KMS-11 (cell line): ENCODE data around the gene SELENOW.
"Not testable (repeated sequence)": the region's sequence is repeated elsewhere in the genome, so short reads cannot be mapped to it uniquely, and the experiment has no call there.

Experiments used
- H2AFZ ChIP-seq: fragments of 200-600 bp; sonication (generic); 2 replicates; pipeline ENCODE4 v1.6.1; 2016; ENCODE audit warnings: antibody characterized with exemption, mixed run types, low read depth
- H3K27ac ChIP-seq: fragments of 200-600 bp; sonication (generic); 2 replicates; pipeline ENCODE4 v1.6.1; 2016; ENCODE audit warnings: mild to moderate bottlenecking, mixed run types
- H3K27me3 ChIP-seq: fragments of 200-600 bp; sonication (generic); 2 replicates; pipeline ENCODE4 v1.6.1; 2017; ENCODE audit warnings: mild to moderate bottlenecking, low read depth, mixed run types, moderate library complexity; ENCODE audit not compliant: insufficient read depth
- H3K36me3 ChIP-seq: fragments of 200-600 bp; sonication (generic); 2 replicates; pipeline ENCODE4 v1.6.1; 2017; ENCODE audit warnings: mild to moderate bottlenecking, mixed run types; ENCODE audit not compliant: insufficient read depth
- H3K4me1 ChIP-seq: fragments of 200-600 bp; sonication (generic); 2 replicates; pipeline ENCODE4 v1.6.1; 2016; ENCODE audit warnings: mild to moderate bottlenecking, low read depth, mixed run types; ENCODE audit not compliant: poor library complexity, severe bottlenecking
- H3K4me2 ChIP-seq: fragments of 200-600 bp; sonication (generic); 2 replicates; pipeline ENCODE4 v1.7.0; 2016; ENCODE audit warnings: mild to moderate bottlenecking, mixed run types
- H3K4me3 ChIP-seq: fragments of 200-600 bp; sonication (generic); IDR thresholded peaks from 2 replicates; pipeline ENCODE4 v1.6.1; 2017; ENCODE audit warnings: low read depth, low read length, mixed read lengths; ENCODE audit not compliant: insufficient read depth
- H3K79me2 ChIP-seq: fragments of 200-600 bp; sonication (generic); 2 replicates; pipeline ENCODE4 v1.6.1; 2016; ENCODE audit warnings: low read depth, mixed run types; ENCODE audit not compliant: insufficient read depth
- H3K9ac ChIP-seq: fragments of 200-600 bp; sonication (generic); 2 replicates; pipeline ENCODE4 v1.6.1; 2016; ENCODE audit warnings: mild to moderate bottlenecking, mixed run types
- H4K20me1 ChIP-seq: fragments of 200-600 bp; sonication (generic); 2 replicates; pipeline ENCODE4 v1.6.1; 2016; ENCODE audit warnings: mild to moderate bottlenecking, mixed run types; ENCODE audit not compliant: insufficient read depth
- TF ChIP-seq, protein P1 (sequence below): fragments of 200-600 bp; sonication (generic); conservative IDR thresholded peaks from 2 replicates; pipeline ENCODE4 v1.6.1; 2017; ENCODE audit warnings: low read depth, mild to moderate bottlenecking, antibody characterized with exemption, low read length, moderate library complexity, mixed read lengths

SELENOW gene

DNA sequence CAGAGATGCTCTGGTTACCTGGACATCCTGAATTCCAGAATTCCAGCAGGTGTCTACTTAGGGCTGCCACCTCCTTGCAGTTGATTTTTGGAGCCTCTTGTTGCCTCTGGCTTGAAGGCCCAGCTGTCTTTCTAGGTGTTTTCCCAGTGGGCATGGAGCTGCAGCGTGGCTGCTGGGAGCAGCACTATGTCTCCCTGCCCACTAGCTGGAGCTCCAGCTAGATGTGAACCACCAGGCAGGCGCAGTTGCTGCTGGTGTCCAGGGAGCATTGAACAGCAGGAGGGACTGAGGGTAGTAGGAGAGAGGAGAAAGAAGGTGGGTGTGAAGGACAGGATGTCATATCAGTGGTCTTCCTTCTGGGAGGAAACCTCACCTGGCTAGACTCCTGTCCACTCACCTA, 9.9 kb upstream of the SELENOW start:
- H3K36me3 ChIP-seq: no peaks in the 10 kb centered on the region
- H3K79me2 ChIP-seq: no peaks in the 10 kb centered on the region
- no peaks in the 10 kb centered on the region for H4K20me1 ChIP-seq
- no peak overlapping the region for H3K4me3 ChIP-seq
- H2AFZ ChIP-seq: no peak overlapping the region
- TF ChIP-seq, protein P1, sequence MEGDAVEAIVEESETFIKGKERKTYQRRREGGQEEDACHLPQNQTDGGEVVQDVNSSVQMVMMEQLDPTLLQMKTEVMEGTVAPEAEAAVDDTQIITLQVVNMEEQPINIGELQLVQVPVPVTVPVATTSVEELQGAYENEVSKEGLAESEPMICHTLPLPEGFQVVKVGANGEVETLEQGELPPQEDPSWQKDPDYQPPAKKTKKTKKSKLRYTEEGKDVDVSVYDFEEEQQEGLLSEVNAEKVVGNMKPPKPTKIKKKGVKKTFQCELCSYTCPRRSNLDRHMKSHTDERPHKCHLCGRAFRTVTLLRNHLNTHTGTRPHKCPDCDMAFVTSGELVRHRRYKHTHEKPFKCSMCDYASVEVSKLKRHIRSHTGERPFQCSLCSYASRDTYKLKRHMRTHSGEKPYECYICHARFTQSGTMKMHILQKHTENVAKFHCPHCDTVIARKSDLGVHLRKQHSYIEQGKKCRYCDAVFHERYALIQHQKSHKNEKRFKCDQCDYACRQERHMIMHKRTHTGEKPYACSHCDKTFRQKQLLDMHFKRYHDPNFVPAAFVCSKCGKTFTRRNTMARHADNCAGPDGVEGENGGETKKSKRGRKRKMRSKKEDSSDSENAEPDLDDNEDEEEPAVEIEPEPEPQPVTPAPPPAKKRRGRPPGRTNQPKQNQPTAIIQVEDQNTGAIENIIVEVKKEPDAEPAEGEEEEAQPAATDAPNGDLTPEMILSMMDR: no peak
- peaks cover 5% of the 10 kb centered on the region for H3K4me1 ChIP-seq
- no peak overlapping the region for H3K4me2 ChIP-seq
- no peak overlapping the region for H3K9ac ChIP-seq
- no peak overlapping the region for H3K27ac ChIP-seq
- H3K27me3 ChIP-seq: peaks cover 26% of the 10 kb centered on the region; the same call in 1 of the 2 replicates

DNA sequence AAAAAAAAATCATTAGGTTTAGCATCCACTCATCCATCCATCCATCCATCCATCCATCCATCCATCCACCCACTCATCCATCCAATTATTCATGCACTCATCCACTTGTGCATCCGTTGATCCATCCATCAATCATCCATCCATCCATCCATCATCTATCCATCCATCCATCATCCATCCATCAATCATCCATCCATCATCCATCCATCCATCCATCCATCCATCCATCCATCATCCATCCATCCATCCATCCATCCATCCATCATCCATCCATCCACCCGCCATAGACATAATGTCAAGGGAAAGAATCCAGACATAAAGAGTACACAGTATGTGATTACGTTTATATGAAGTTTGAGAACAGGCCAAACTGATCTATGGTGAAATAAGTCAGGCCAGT, 9.0 kb upstream of the SELENOW start:
- Histone ChIP-seq H3K4me2 (no peak overlapping the region), H3K27me3 (peaks cover 27% of the 10 kb centered on the region; the same call in 1 of the 2 replicates), H2AFZ (no peak overlapping the region), H4K20me1 (no peaks in the 10 kb centered on the region), H3K9ac (no peak overlapping the region), H3K4me1 (peaks cover 5% of the 10 kb centered on the region), H3K27ac (no peak overlapping the region), H3K4me3 (no peak overlapping the region), H3K36me3 (no peaks in the 10 kb centered on the region), H3K79me2 (no peaks in the 10 kb centered on the region)
- TF ChIP-seq, protein P1: no peak

DNA sequence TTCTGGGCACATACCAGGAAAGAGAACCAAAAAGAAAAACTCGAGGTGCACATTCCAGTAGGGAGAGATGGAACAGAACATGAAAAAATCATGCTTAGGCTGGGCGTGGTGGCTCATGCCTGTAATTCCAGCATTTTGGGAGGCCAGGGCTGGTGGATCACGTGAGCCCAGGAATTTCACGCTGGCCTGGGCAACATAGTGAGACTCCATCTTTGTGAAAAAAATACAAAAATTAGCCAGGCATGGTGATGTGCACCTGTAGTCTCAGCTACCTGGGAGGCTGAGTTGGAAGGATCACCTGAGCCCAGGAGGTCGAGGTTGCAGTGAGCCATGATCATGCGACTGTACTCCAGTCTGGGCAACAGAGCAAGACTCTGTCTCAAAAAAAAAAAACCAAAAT, 7.2 kb upstream of the SELENOW start:
- H3K4me3 ChIP-seq, H3K4me1 ChIP-seq, H3K27ac ChIP-seq, H4K20me1 ChIP-seq, H3K4me2 ChIP-seq, H3K36me3 ChIP-seq, H2AFZ ChIP-seq, H3K9ac ChIP-seq, H3K79me2 ChIP-seq: not testable (repeated sequence)
- peaks cover 27% of the 10 kb centered on the region; the same call in 1 of the 2 replicates for H3K27me3 ChIP-seq

DNA sequence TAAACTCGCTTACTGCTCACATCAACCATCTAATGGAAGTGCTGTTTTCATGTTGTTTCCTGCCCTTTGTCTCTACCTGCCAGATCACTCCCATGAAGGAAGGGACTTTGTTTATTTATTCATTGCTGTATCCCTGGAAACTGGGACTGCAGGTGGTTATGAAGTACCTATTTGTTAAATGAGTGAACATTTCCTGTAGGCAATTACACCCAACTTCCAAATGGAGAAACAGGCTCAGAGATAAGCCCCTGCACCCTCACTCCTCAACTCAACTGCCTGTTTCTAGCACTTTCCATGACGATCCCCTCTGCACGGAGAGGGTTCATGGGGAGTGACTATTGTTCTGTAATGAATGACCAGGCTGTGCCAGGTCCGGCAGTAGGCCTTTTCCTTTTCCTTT, 1.9 kb upstream of the SELENOW start:
- H3K4me2 ChIP-seq: no peak overlapping the region

DNA sequence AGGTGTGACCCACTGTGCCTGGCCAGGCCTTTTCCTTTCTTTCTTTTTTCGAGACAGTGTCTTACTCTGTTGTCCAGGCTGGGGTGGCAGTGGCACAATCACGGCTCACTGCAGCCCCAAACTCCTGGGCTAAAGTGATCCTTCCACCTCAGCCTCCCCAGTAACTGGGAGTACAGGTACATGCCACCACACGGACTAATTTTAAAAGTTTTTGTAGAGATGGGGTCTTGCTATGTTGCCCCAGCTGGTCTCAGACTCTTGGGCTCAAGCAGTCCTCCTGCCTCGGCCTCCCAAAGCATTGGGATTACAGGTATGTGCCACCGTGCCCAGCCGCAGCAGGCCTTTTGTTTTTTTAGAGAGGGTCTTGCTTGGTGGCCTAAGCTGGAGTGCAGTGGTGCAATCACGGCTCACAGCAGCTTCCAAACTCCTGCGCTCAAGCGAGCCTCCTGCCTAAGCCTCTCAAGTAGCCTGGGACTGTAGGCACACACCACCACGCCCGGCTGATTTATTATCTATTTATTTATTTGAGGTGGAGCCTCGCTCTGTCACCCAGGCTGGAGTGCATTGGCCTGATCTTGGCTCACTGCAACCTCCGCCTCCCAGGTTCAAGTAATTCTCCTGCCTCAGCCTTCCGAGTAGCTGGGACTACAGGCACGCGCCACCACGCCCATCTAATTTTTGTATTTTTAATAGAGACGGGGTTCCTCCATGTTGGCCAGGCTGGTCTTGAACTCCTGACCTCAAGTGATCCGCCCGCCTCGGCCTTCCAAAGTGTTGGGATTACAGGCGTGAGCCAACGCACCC, 1.1 kb upstream of the SELENOW start:
- H3K4me3 ChIP-seq, H3K36me3 ChIP-seq, H3K9ac ChIP-seq, H4K20me1 ChIP-seq, H3K27ac ChIP-seq: not testable (repeated sequence)
- peak overlapping the region; percentile 81 for H2AFZ ChIP-seq
- peak overlapping the region; percentile 90 for H3K4me2 ChIP-seq
- H3K4me1 ChIP-seq: peaks cover 11% of the 10 kb centered on the region
- H3K27me3 ChIP-seq: peaks cover 10% of the 10 kb centered on the region; the same call in 1 of the 2 replicates
- peaks cover 11% of the 10 kb centered on the region; the same call in 1 of the 2 replicates for H3K79me2 ChIP-seq

More for the DNA sequence above, 1.9 kb upstream of the SELENOW start:
- Histone ChIP-seq H3K4me1 (peaks cover 11% of the 10 kb centered on the region), H3K4me3 (no peak overlapping the region), H3K27ac (no peak overlapping the region), H3K27me3 (peaks cover 14% of the 10 kb centered on the region; the same call in 1 of the 2 replicates), H3K79me2 (peaks cover 11% of the 10 kb centered on the region; the same call in 1 of the 2 replicates), H3K36me3 (no peaks in the 10 kb centered on the region), H4K20me1 (no peaks in the 10 kb centered on the region), H3K9ac (no peak overlapping the region), H2AFZ (no peak overlapping the region)
- TF ChIP-seq, protein P1: no peak
